Adrenal gland (tissue), 5 donors: ENCODE measurements around the gene USP3.

Source experiments
- CTCF ChIP-seq, 6 experiments: fragments of 450-650 bp in 4 of 6; fragments of 200-600 bp in 2 of 6; sonication (generic) in 1 of 6; IDR thresholded peaks; 1 replicate in 5 of 6; 2 replicates in 1 of 6; pipeline versions ENCODE4 v1.5.1 to v1.8.0; 2016 to 2021; ENCODE audit warnings: antibody characterized with exemption in 6 of 6, mild to moderate bottlenecking in 2 of 6, moderate library complexity in 1 of 6
- POLR2A ChIP-seq, 2 donors: fragments of 450-650 bp; IDR thresholded peaks; one replicate each; pipeline ENCODE4 v1.6.1; 2017; ENCODE audit warnings: antibody characterized with exemption in 2 of 2, mild to moderate bottlenecking in 2 of 2, moderate library complexity in 1 of 2
- donor health status: DM: no; HTN: no; CAD: no.

DNA sequence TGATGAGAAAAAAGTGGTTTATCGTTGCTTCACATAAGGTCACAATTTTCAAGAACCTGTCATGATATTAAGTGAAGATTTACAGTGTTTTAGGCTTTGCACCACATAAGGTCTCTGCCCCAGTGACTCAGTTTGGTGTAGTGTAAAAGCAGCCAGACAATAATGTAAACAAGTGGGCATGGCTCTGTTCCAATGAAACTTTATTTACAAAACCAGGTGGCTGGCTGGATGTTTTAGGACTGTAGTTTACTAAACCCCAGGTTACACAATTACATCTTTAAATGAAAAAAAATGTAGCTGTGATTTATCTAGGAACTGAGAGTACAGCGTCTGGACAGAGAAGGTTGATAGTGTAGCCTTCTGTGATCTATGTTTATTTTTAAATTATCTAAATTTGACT is 83.1 kb downstream of the USP3 start:
- TF ChIP-seq POLR2A (IDR thresholded peaks at IDR 0.05), result no peak
- TF ChIP-seq CTCF (IDR thresholded peaks at IDR 0.05), result no peak
